K562 (cell line): Measurements from ENCODE around the gene LYZL4. TPM values are rescaled to one million over a fixed set of nuclear protein-coding genes. Genes with fewer than 3 reads are reported as not detected.

Experiments used
- ATAC-seq: fragments of 200-7000 bp; cut with Tn5 transposase; 3 replicates; pipeline ENCODE4 v1.9.1; 2020; ENCODE audit warnings: moderate library complexity
- BruUV-seq: library from RNA; stranded (reverse); fragments of 400-500 nt; replicated peaks from 2 replicates; lab custom pipeline; 2021; lab: Mats Ljungman, UMichigan
- CTCF ChIA-PET: fragments of 300-600 bp; formaldehyde crosslinking; extraction: SDS; loops from one replicate; lab custom pipeline; 2021; ENCODE audit warnings: low intra/inter-chr PET ratio; lab: Yijun Ruan, JAX
- POLR2A ChIA-PET: fragments of 300-600, 350-650 bp; sonication (Branson Sonifier 250); formaldehyde crosslinking; extraction: SDS; loops from one replicate; lab custom pipeline; 2021; ENCODE audit warnings: antibody characterized with exemption, inconsistent platforms; lab: Yijun Ruan, JAX
- DNase-seq, 4 experiments: peaks; one replicate each; pipeline versions ENCODE4 v3.0.0 to v3.0.0-alpha.2; 2011 to 2018; ENCODE audit warnings: low spot score in 3 of 4, mixed read lengths in 3 of 4; ENCODE audit errors: extremely low read depth in 1 of 4
- FAIRE-seq: peaks from 2 replicates; lab custom pipeline; 2011; peaks lifted over from hg19 to GRCh38; lab: Jason Lieb, UNC
- H2AFZ ChIP-seq: 2 replicates; pipeline ENCODE4 v1.6.0; 2011; ENCODE audit warnings: low read depth, low read length, control low read depth, inconsistent platforms
- H3K27ac ChIP-seq: fragments of 200-600 bp; 3 replicates; pipeline ENCODE4 v1.8.0; 2011; ENCODE audit warnings: low read depth, mild to moderate bottlenecking, control low read depth, inconsistent platforms, low read length, moderate library complexity, mixed read lengths; ENCODE audit errors: extremely low read depth
- H3K27me3 ChIP-seq, 2 experiments: fragments of 300-600 bp in 1 of 2; 2 replicates in 1 of 2; 3 replicates in 1 of 2; pipeline versions ENCODE4 v1.6.0 to v1.8.0; 2011; ENCODE audit warnings: inconsistent platforms in 2 of 2, low read length in 2 of 2, mild to moderate bottlenecking in 1 of 2, mixed read lengths in 1 of 2, moderate library complexity in 1 of 2; ENCODE audit not compliant: control insufficient read depth in 2 of 2, insufficient read depth in 2 of 2
- H3K36me3 ChIP-seq: fragments of 300-600 bp; 3 replicates; pipeline ENCODE4 v1.8.0; 2011; ENCODE audit warnings: mild to moderate bottlenecking, low read length, inconsistent platforms; ENCODE audit not compliant: control insufficient read depth, insufficient read depth
- H3K4me1 ChIP-seq, 2 experiments: fragments of 200-600 bp in 1 of 2; replicated peaks in 1 of 2; 2 replicates in 1 of 2; 3 replicates in 1 of 2; pipeline versions ENCODE4 v1.5.1 to v1.8.0; 2011; ENCODE audit warnings: inconsistent platforms in 2 of 2, low read length in 2 of 2, mild to moderate bottlenecking in 1 of 2, mixed read lengths in 1 of 2, moderate library complexity in 1 of 2; ENCODE audit not compliant: control insufficient read depth in 2 of 2, insufficient read depth in 2 of 2
- H3K4me2 ChIP-seq: 2 replicates; pipeline ENCODE4 v1.6.1; 2011; ENCODE audit warnings: low read length, control low read depth, inconsistent platforms, mixed read lengths; ENCODE audit not compliant: insufficient read depth
- H3K4me3 ChIP-seq: fragments of 200-600 bp; sonication (generic), shearing (Covaris generic); 2 replicates; pipeline ENCODE4 v1.5.1; 2016; ENCODE audit warnings: control low read depth, inconsistent platforms
- H3K79me2 ChIP-seq: fragments of 200-600 bp; 3 replicates; pipeline ENCODE4 v1.8.0; 2011; ENCODE audit warnings: low read length, inconsistent platforms; ENCODE audit not compliant: control insufficient read depth, insufficient read depth
- H3K9ac ChIP-seq, 2 experiments: 2 replicates each; pipeline versions ENCODE4 v1.6.0 to v1.6.1; 2011; ENCODE audit warnings: low read depth in 2 of 2, low read length in 2 of 2, control low read depth in 1 of 2, inconsistent platforms in 1 of 2, mild to moderate bottlenecking in 1 of 2, mixed read lengths in 1 of 2; ENCODE audit not compliant: insufficient read depth in 1 of 2
- H3K9me1 ChIP-seq: one replicate; pipeline ENCODE4 v1.6.0; 2011; ENCODE audit warnings: inconsistent platforms, mild to moderate bottlenecking, low read length, moderate library complexity; ENCODE audit not compliant: control insufficient read depth, insufficient read depth
- H3K9me3 ChIP-seq: replicated peaks from 2 replicates; pipeline ENCODE4 v1.5.1; 2011; ENCODE audit warnings: low read depth, low read length, inconsistent platforms; ENCODE audit not compliant: control insufficient read depth, insufficient read depth
- H4K20me1 ChIP-seq: replicated peaks from 2 replicates; pipeline ENCODE4 v1.6.1; 2011; ENCODE audit warnings: low read length, inconsistent platforms, mixed read lengths; ENCODE audit not compliant: control insufficient read depth, insufficient read depth
- BACH1 ChIP-seq: fragments of 200-800 bp; sonication (Bioruptor generic); IDR thresholded peaks from 2 replicates; pipeline ENCODE4 v1.6.1; 2016; ENCODE audit warnings: missing genetic modification characterization, missing compliant biosample characterization
- DEAF1 ChIP-seq: fragments of 450-650 bp; formaldehyde crosslinking; IDR thresholded peaks from 2 replicates; pipeline ENCODE4 v1.4.0; 2020; ENCODE audit warnings: mild to moderate bottlenecking, moderate library complexity
- L3MBTL2 ChIP-seq: fragments of 450-650 bp; IDR thresholded peaks from 2 replicates; pipeline ENCODE4 v1.6.1; 2016; ENCODE audit warnings: mild to moderate bottlenecking, moderate library complexity
- MLX ChIP-seq, 2 experiments: fragments of 450-650 bp in 1 of 2; sonication (generic) in 1 of 2; formaldehyde crosslinking; conservative IDR thresholded peaks; 2 replicates each; pipeline versions ENCODE4 v1.4.0 to v1.8.1; 2020 to 2022; ENCODE audit warnings: mild to moderate bottlenecking in 1 of 2, missing genetic modification reagents in 1 of 2
- PHF20 ChIP-seq: fragments of 450-650 bp; IDR thresholded peaks from 2 replicates; pipeline ENCODE4 v1.6.1; 2018; ENCODE audit not compliant: partially characterized antibody
- POLR3A ChIP-seq: IDR thresholded peaks from 2 replicates; pipeline ENCODE4 v1.6.1; 2011; ENCODE audit warnings: borderline replicate concordance, mild to moderate bottlenecking, moderate library complexity; ENCODE audit not compliant: insufficient read length, insufficient read depth; ENCODE audit errors: extremely low read depth
- RB1 ChIP-seq: fragments of 450-650 bp; IDR thresholded peaks from 2 replicates; pipeline ENCODE4 v1.6.1; 2017; ENCODE audit warnings: low read depth, mild to moderate bottlenecking
- SREBF1 ChIP-seq: fragments of 150-350 bp; IDR thresholded peaks from 2 replicates; pipeline ENCODE4 v1.6.1; 2014; ENCODE audit warnings: antibody characterized with exemption, low read depth, low read length, borderline replicate concordance
- SRSF3 ChIP-seq: fragments of 200-400 bp; formaldehyde crosslinking; IDR thresholded peaks from 2 replicates; pipeline ENCODE4 v1.6.1; 2016; ENCODE audit warnings: mild to moderate bottlenecking, low read length, moderate library complexity; ENCODE audit not compliant: insufficient read depth
- STAG1 ChIP-seq: sonication (generic); formaldehyde crosslinking; IDR thresholded peaks from 2 replicates; pipeline ENCODE4 v1.5.0; 2020; ENCODE audit warnings: missing genetic modification reagents, borderline replicate concordance
- THAP12 ChIP-seq: fragments of 250-450 bp; sonication (Bioruptor Pico); IDR thresholded peaks from 2 replicates; pipeline ENCODE4 v1.9.0; 2021; ENCODE audit warnings: mild to moderate bottlenecking, inconsistent platforms
- THRAP3 ChIP-seq: fragments of 450-650 bp; IDR thresholded peaks from 2 replicates; pipeline ENCODE4 v1.6.1; 2016; ENCODE audit warnings: mild to moderate bottlenecking, inconsistent platforms, borderline replicate concordance
- WGBS: fragments of 100-300 bp; shearing (Covaris generic); methylation state at CpG from one replicate; pipeline ENCODE4 v1.1.6; 2016; ENCODE audit warnings: low coverage, mixed read lengths; ENCODE audit not compliant: insufficient coverage; ENCODE audit errors: missing lambda C conversion rate; 5-methylcytosine and 5-hydroxymethylcytosine counted together
- in situ Hi-C: fragments of 300-500 bp; cut with MboI; formaldehyde crosslinking; loops from 4 replicates; pipeline ENCODE4 v1.15.0; 2018; ENCODE audit warnings: inconsistent platforms, mixed read lengths
- intact Hi-C: fragments of 100-400 bp; cut with micrococcal nuclease; formaldehyde crosslinking; loops from 2 replicates; pipeline ENCODE4 v1.14.2; 2022
- polyA plus RNA-seq, 8 experiments: library from polyadenylated mRNA; depleted of rRNA in 4 of 8; stranded (reverse) in 5 of 8; unstranded in 3 of 8; fragments of >200 nt; fragmentation: Nextera tagmentation in 2 of 8; fragmentation: Illumina TruSeq in 1 of 8; extraction: Ambion mirVana in 2 of 8; extraction: Trizol in 1 of 8; gene quantifications; 2 replicates each; pipeline versions ENCODE4 v1.2.1 to v1.2.3, GENCODE V29; 2011 to 2014; ENCODE audit warnings: inconsistent platforms in 1 of 8, missing spikeins in 1 of 8
- total RNA-seq, 7 experiments: library from RNA; depleted of rRNA in 6 of 7; stranded (reverse); fragments of >200 nt in 6 of 7; fragmentation: Illumina TruSeq in 2 of 7; extraction: Trizol in 2 of 7; gene quantifications; 2 replicates each; pipeline versions ENCODE4 v1.2.1 to v1.2.3, GENCODE V29; 2011 to 2021; ENCODE audit warnings: low replicate concordance in 1 of 7

LYZL4 gene
- total and polyA plus RNA-seq, 9 of the 15 experiments (the other 6 are each of a cell fraction or from before 2014, with no cell fraction given): not detected

DNA sequence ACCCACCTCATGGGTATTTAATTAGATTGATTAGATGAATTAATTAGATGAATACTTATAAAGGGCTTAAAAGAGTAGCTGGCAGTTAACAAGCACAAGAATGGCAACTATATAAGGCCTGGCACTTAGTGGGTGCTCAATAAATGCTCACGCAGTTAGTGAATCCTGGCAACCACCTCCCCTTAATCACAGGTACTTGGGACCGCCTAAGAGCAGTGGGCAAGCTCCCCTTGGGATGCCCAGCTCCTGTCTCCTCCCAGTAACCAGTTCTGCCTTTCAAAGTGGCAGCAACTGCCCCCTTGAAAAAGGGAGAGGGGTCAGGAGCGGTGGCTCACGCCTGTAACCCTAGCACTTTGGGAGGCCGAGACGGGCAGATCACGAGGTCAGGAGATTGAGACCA is 4.6 kb downstream of the LYZL4 start:
- in situ Hi-C loops: no loop called here
- Histone ChIP-seq H3K9me3 (no peaks in the 10 kb centered on the region), H3K9me1 (no peaks in the 10 kb centered on the region), H3K9ac (no peak overlapping the region), H4K20me1 (no peaks in the 10 kb centered on the region), H3K4me2 (no peak overlapping the region), H3K27ac (no peak overlapping the region), H3K4me3 (no peak overlapping the region), H2AFZ (no peak overlapping the region), H3K79me2 (no peaks in the 10 kb centered on the region), H3K36me3 (no peaks in the 10 kb centered on the region), H3K27me3 (peaks cover 0 to 21% of the 10 kb centered on the region in 2 experiments; a peak in 3 of 5 replicates), H3K4me1 (no peaks in the 10 kb centered on the region)
- DNase-seq (no peak), ATAC-seq (no peak), FAIRE-seq (no peak)
- no TSS peak for BruUV-seq
- ChIA-PET POLR2A (no interaction called here), CTCF (no interaction called here)
- intact Hi-C loops: no loop called here
- TF ChIP-seq DEAF1 (CRISPR knock-in tag): no peak
- WGBS: 1% methylated on average over 7 of the region's 7 CpGs

DNA sequence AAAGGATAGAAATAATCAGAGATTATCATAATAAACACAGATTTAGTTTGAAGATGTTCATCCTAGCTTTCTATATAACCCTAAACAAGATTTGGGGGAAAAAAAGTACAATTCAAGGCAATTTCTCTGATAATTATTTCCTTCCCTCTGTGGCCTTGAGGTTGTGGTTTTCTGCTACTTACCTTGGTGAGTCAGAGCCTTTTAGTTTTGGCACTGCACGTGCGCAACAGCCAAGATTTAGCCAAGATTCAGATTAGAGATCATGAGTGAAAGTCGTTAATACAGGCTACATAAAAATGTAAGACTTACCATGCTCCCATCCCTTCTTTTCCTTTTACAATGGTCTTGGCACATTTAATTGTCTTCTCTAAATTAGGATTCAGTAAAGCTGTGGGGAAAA is 6.7 kb downstream of the LYZL4 start:
- Histone ChIP-seq H4K20me1 (no peaks in the 10 kb centered on the region), H3K9me1 (no peaks in the 10 kb centered on the region), H3K4me2 (no peak overlapping the region), H3K79me2 (no peaks in the 10 kb centered on the region), H2AFZ (no peak overlapping the region), H3K9ac (no peak overlapping the region), H3K36me3 (no peaks in the 10 kb centered on the region), H3K4me3 (no peak overlapping the region), H3K27me3 (peaks cover 0 to 17% of the 10 kb centered on the region in 2 experiments; a peak in 2 of 5 replicates), H3K9me3 (no peaks in the 10 kb centered on the region), H3K4me1 (no peaks in the 10 kb centered on the region), H3K27ac (no peak overlapping the region)
- 0% methylated on average over 3 of the region's 3 CpGs for WGBS
- in situ Hi-C loops (no loop called here), intact Hi-C loops (no loop called here)
- BruUV-seq: no TSS peak
- CTCF ChIA-PET: no interaction called here
- POLR2A ChIA-PET: no interaction called here
- ATAC-seq: no peak
- FAIRE-seq: no peak
- DNase-seq: no peak
- TF ChIP-seq BACH1 (tag) (no peak), SREBF1 (no peak), THRAP3 (no peak), SRSF3 (no peak), THAP12 (CRISPR knock-in tag) (no peak), L3MBTL2 (no peak), RB1 (no peak), STAG1 (CRISPR knock-in tag) (no peak), MLX (CRISPR knock-in tag; conservative IDR thresholded peaks at IDR 0.05) (no peak), POLR3A (no peak), PHF20 (no peak)
